Upper lobe of left lung (tissue), 4 donors: ENCODE measurements around the gene GFRA3.

Experiments
- EP300 ChIP-seq, 4 donors: sonication (generic); formaldehyde crosslinking; IDR thresholded peaks; one replicate each; pipeline ENCODE4 v1.5.1; 2017; ENCODE audit warnings: antibody characterized with exemption in 4 of 4, control low read depth in 2 of 4
- POLR2A ChIP-seq, 4 donors: fragments of 450-650 bp; IDR thresholded peaks; one replicate each; pipeline ENCODE4 v1.5.1; 2016 to 2017; ENCODE audit warnings: antibody characterized with exemption in 4 of 4, mild to moderate bottlenecking in 2 of 4

- TF ChIP-seq EP300 (IDR thresholded peaks at IDR 0.05) (no peak), POLR2A (IDR thresholded peaks at IDR 0.05) (no peak)
Measured at GRCh38 chr5:138246822-138247221, 27.6 kb downstream of the GFRA3 start.
